LHCN-M2 (cell line): ENCODE results near the gene KLHL26. TPM values are rescaled to one million over a fixed set of nuclear protein-coding genes. Genes with fewer than 3 reads are reported as not detected.

Experiments
- DNase-seq: peaks from one replicate; pipeline ENCODE4 v3.0.0-alpha.2; 2012; ENCODE audit warnings: low read depth
- total RNA-seq: library from RNA; depleted of rRNA; stranded (reverse); fragments of >200 nt; gene quantifications from 2 replicates; pipeline ENCODE4 v1.2.3, GENCODE V29; 2014

Gene KLHL26
- total RNA-seq, 1 experiment from 2014 or later, result 3.3 TPM

DNA sequence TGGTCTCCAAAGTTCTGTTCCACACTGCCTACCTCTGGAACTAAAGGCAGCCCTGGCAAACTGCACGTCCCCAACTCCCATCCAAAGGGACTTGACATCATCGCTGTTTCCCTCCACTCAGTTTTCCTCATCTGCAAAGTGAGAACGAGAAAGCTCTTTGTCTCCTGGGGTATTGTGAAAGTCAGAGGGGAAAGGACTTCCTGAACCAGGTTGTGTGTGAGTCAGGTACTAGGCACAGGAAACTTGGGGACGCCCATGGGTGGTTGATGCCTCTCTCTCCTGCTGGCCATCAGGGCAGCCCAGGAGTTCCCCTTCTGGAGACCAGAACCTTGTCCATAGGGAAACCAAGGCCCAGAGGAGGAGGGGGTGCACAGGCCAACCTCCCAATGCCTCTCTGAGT is 35.0 kb upstream of the KLHL26 start:
- DNase-seq, result no peak

- no peak for DNase-seq
These were observed 33.4 kb upstream of the KLHL26 start for GRCh38 chr19:18603255-18603957.

DNA sequence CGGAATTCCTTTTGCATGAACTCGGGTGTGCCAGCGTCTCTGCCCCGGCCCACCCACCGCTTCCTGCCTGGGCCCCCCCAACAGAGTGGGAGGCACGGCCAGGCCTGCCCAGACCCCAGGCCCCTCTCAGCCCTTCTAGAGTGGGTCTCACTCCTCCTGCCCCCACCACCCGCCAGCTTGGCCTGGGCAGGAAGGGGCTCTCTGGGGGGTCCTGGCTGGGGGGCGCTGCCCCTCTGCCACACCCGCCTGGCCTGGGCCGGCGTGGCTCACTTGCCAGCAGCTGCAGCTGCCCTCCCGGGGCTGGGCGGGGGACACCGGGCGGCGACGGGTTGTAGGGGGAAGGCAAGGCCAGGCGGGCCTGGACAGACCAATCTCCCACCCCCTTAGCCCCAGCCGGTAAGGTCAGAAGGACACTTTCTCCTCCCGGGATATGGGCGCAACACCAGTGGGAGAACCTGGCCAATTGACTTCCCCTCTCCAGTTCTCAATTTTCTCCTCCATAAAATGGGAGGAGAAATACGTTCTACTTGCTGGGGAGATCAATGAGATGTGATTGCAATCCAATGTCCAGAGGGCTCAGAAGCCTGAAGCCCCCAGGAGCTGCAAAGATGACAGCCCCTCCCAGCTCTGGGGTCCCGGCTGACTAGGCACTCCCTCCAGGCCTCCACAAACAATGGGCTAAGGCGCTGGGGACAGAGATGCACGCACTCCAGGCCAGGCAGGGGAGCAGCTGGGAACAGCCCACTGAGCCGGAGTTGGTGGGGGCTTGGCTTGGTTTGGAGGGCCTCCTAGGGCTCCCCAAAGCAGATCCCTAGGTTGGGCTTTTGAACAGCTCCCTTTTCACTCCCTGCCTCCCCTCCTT is 32.6 kb upstream of the KLHL26 start:
- DNase-seq, result no peak

- DNase-seq, result no peak
These were observed 32.0 kb upstream of the KLHL26 start for GRCh38 chr19:18604820-18605159.

- no peak for DNase-seq
These were observed 31.7 kb upstream of the KLHL26 start for GRCh38 chr19:18605196-18605545.

DNA sequence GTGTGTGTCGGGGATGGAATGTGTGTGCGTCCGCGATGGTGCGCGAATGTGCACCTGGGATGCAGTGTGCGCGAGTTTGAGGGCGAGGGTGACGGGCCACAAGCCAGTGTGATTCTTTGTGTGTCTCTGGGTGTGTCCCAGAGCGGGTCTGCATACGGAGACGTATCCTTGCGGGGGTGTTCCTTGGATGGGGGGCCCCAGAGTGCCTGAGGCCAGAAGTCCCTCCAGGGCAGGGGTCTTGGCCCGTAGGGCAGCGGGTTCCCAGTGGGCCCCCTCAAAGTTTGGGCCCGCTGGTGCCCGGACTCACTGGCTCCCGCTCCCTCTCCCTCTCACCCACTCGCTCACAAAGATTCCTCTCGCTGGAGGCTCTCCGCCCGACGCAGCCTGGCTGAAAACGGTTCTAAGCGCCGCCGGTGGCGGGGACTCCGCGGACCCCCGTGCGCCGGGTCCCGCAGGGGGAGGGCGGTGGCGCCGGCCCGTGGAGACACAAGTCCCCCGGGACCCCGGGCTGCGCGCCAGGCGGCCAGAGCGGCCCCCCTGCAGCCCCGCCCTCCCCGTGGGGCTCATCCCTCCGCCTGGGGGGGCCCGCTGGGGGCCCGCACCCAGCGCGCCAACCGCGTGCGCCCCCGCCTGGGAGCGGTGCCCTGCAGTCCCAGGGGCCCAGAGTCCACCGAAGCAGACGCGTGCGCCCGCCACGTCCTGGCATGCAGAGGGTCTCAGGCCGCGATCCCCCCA is 31.1 kb upstream of the KLHL26 start:
- no peak for DNase-seq

DNA sequence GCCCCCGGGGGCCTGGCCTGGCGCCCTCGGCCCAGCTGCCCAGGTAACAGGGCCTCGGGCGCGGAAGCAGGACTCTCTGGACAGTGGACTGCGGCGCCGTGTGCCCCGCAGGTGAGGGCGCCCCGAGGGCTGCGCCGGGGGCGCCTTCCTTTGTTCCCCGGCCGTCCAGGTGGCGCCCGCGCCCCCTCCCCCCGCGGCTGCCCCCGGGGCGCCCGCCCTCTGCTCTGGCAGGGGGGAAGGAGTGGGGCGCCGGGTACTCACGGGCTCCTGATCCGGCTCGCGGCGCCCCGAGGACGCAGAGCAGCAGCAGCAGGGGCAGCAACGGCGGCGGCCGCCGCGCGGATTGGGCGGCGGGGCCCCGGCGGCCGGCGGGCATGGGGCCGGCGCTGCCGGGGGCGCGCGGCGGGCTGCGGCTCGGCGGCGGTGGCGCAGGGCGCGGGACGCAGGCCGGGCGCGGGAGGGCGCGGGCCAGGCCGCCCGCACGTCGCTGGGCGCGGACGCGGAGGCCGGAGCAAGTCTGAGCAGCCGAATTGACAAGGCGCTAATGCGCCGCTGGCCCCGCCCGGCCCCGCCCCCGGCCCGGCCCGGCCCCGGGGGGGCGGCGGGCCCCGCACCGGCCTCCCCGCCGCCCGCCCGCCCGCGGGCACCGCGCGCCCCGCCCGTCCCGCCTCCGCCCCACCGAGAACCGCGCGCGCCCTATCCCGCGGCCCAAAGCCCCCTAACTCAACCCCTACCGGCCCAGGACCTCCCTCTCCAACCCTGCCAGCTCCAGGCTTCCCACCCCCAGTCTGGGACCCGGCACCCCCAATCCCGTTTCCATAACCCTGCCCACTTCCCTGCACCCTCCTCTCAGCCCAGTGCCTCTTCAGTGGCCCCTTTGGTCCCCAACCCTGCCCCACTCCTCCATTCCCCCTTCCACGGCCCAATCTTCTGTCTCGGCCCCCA is 30.3 kb upstream of the KLHL26 start, which contains the start of gene CRLF1:
Gene CRLF1 (minus strand): TSS at position 519 of the 945 bp plus-strand sequence. CDS start 143 bp downstream, at position 376.
- no peak for DNase-seq

DNA sequence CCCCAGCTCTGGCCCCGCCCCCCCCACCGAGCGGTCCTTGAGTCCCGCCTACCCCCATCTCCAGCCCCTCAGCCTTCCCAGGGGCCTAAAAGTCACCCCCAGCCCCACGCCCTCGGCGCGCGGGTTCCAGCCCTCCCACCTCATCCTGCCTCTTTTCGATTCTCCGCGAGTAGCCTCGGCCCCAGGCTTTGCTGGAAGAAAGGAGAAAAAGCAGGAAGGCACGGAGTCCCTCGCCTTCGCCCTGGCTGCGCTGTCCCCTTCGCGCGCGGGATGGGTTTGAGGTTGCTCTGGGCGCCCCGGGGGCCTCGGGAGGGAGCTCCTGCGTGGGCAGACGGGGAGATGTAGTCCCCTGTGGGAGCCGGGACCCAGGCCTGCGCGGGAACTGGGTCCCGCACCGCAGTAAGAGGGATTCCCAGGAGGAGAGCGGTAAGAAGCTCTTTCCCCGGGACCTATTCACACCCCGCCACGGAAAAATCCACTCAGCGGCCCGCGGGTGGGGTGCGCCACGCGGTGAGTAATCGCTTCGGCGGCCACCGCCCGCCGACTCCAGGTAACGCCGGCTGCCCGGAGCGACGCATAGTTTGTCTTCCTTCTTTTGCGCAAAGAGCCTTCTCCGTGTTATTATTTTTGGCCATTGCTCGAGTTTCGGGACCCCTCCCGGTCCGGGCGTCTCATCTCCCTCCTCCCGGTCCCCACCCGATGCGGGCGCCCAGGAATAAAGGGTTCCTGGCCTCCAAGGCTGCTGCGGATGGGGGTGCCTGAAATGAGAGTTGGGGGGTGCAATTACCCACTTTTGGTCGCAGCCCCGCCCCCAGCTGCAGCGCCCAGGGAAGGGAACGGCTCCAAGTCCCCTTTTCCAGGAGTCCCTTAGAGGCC is 29.4 kb upstream of the KLHL26 start:
- no peak for DNase-seq

GRCh38 chr19:18608102-18608804 is 28.6 kb upstream of the KLHL26 start:
- DNase-seq, result no peak

DNA sequence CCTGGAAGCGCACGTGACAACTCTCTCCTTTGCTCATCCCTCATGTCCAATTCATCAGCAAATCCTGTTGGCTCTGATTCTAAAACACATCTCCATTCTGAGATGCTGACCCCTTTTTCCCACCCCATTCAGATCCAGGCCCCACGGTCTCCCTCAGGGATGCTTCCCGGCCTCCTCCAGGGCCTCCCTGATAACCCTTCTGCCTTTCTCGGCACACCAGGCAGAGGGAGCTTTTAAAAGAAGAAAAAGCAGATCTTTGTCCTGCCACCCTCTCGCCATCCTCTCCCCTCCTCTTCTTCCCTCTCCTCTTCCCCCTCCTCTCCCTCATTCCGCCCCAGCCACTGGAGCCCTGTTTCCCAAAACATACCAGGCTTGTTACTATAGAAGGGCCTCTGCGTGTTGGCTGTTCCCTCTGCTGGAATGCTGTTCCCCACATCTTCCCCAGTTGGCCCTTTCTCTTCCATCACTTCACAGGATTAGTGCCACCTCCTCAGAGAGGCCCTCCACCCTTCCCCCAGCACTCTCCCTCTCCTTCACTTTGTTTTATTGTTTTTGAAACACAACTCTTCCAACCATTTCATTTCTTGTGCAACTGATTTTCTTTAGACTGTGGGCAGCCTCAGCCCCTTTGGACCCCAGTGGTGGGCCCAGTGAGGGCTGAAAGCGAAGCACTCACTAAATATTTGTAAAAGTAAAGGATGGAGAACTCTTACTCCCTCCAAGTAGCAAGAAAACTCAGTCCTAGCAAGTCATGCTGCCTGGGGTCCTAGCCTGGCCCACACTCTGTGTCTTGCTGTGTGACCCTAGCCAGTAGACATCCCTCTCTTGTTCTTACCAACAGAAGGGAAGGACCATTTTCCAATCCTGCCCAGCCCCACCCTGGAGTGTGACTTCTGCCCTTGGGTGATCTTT is 27.8 kb upstream of the KLHL26 start:
- DNase-seq, result no peak

DNA sequence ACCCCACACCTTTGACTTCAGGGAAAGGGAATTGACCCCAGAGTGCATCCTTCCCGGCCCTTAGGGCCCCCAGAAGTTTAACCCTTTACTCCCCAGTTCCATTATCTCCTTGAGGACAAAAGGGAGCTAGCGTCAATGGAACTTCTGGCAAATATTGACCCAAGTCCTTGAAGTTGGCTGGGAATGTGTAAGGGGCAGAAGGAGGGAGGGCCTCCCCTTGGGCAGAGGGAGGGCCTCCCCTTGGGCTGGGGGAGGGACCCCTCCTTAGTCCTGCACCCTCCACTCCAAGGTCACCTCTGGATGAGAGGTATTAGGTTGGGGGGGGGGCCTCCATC is 27.1 kb upstream of the KLHL26 start:
- DNase-seq, result no peak

GRCh38 chr19:18610245-18610555 is 26.6 kb upstream of the KLHL26 start:
- DNase-seq, result no peak

DNA sequence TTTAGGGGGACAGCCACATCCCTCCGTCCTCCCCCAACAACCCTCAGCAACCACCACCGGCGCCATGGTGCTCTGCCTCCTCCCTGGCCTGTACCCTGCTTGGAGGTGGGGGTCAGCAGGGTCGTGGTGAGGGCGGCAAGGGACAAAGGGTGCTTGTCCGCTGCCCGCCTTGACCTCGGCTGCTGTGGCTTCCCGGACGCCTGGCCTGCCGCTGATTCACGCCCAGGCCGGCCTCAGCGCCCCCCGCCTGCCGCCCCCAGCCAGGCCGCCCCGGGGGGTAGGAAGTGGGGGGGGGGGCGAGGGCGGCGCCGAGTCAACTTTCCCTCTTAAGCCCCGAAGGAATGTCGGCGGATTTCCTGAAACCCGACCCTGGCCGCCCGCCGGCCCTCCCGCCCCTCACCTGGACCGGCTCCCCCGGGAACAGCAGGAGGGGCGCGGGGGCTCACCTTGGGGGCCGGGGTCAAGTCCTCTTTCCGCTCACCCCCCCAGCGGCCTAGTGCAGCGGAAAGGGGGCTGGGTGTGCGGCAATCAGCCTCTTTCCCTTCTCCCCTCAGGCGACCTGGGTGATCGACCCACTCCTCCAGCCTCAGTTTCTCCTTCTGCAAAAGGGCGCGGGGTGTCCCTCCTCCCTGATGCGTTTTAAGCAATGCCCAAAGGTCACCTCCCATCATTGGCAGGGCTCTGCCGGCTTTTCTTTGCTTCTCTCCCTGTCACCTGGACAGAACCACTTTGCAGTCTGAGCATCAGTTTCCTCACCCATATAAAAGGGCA is 26.1 kb upstream of the KLHL26 start:
- no peak for DNase-seq

DNA sequence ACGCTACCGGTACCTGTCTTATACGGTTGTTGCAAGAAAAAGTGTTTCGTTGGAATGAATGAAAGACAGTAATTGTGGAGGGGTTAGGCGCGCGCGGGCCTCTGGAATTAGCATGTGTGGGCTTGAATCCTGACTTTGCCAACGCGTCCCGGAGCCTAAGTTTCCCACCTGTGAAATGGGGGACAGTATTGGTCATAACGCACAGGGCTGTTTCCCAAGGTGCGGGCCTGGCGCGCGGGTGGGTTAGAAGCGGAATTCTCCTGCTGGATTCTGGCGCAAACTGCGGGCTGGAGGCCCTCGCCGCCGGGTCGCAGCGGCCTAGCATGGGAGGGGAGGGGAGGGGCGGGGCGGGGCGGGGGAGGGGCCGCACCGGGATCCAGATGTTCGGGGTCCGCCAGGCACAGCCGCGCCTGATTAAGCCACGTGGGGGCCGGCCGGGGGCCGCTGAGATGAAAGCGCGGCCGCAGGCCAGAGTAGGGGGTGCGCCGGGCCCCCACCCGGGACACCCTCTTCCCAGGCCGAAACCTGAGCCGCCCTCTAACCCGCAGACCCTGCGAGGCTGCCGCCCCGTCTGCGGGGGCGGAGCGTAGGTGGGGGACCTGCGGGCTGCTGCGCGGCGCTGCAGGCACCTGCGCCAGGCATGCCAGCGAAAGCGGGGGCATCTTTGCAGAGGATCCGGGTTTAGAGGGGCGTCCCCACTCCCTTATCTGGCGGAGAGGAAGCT is 25.3 kb upstream of the KLHL26 start:
- DNase-seq, result no peak

GRCh38 chr19:18612051-18612771 is 24.6 kb upstream of the KLHL26 start:
- no peak for DNase-seq

GRCh38 chr19:18612772-18613588 is 23.8 kb upstream of the KLHL26 start, which contains the start of gene TMEM59L:
TSS of gene TMEM59L (plus strand) at chr19:18612870. CDS start at chr19:18612959, 89 bp downstream.
- DNase-seq, result no peak
